ENCODE measurements around the gene SLF2. TPM values are rescaled to one million over a fixed set of nuclear protein-coding genes. Genes with fewer than 3 reads are reported as not detected.
A peak's percentile ranks its signal among the peaks of the same experiment; 100 is the strongest.

SLF2 gene
- total and polyA plus RNA-seq, 8 donors, result 9.5 to 16.8 (median 11.8) TPM

DNA sequence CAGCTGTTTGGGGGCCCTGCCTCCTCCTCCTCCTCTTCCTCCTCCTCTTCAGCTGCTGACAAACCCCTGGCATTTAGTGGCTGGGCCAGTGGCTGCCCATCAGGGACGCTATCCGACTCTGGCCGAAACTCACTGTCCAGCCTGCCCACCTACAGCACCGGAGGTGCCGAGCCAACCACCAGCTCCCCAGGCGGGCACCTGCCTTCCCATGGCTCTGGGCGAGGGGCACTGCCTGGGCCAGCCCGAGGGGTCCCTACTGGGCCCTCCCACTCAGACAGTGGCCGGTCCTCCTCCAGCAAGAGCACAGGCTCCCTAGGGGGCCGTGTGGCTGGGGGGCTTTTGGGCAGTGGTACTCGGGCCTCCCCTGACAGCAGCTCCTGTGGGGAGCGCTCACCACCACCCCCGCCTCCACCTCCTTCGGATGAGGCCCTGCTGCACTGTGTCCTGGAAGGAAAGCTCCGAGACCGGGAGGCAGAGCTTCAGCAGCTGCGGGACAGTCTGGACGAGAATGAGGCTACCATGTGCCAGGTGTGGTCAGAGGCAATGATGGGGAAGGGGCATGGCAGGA is 91.0 kb downstream of the SLF2 start:
- peaks cover 0 to 13% (median 9%) of the 10 kb centered on the region in 3 donors for H3K36me3 ChIP-seq
- intact Hi-C loops (cut with DNase I), result no loop called here
- TF ChIP-seq CTCF (IDR thresholded peaks at IDR 0.05), result no peak
- no peak overlapping the region for H3K27ac ChIP-seq
- no peak for FAIRE-seq
- no peaks in the 10 kb centered on the region for H3K9me3 ChIP-seq
- no peak for ATAC-seq
- 93 to 94% methylated on average over 16 to 18 of the region's 18 CpGs for WGBS, 2 donors
- peaks cover 0 to 11% (median under 1%) of the 10 kb centered on the region in 3 donors for H3K4me1 ChIP-seq
- no peak overlapping the region for H3K4me3 ChIP-seq
- no peaks in the 10 kb centered on the region for H3K27me3 ChIP-seq
- DNase-seq, result no peak

- Histone ChIP-seq H3K27me3 (no peaks in the 10 kb centered on the region), H3K27ac (no peak overlapping the region), H3K4me1 (peaks cover 0 to 9% (median 0%) of the 10 kb centered on the region in 3 donors), H3K9me3 (no peaks in the 10 kb centered on the region), H3K4me3 (no peak overlapping the region), H3K36me3 (peaks cover 0 to 13% (median 9%) of the 10 kb centered on the region in 3 donors)
- FAIRE-seq (no peak), ATAC-seq (no peak), DNase-seq (peak in 1 of 6 donors; percentile 45)
- intact Hi-C loops (cut with DNase I), result no loop called here
- 92 to 94% methylated on average over 23 of the region's 23 CpGs for WGBS, 2 donors
- no peak for TF ChIP-seq CTCF (IDR thresholded peaks at IDR 0.05)
Observed at GRCh38 chr10:101005361-101005760, 92.6 kb downstream of the SLF2 start.

GRCh38 chr10:101005869-101006567 is 93.3 kb downstream of the SLF2 start:
- H3K4me3 ChIP-seq, result no peak overlapping the region
- WGBS, 2 donors, result 93 to 97% methylated on average over 4 of the region's 4 CpGs
- H3K27ac ChIP-seq, result no peak overlapping the region
- ATAC-seq, result no peak
- TF ChIP-seq CTCF (IDR thresholded peaks at IDR 0.05), result no peak
- no peaks in the 10 kb centered on the region for H3K27me3 ChIP-seq
- intact Hi-C loops (cut with DNase I), result no loop called here
- FAIRE-seq, result no peak
- H3K36me3 ChIP-seq, result peaks cover 0 to 13% (median 9%) of the 10 kb centered on the region in 3 donors
- no peaks in the 10 kb centered on the region for H3K9me3 ChIP-seq
- peak in 1 of 6 donors; percentile 31 for DNase-seq
- H3K4me1 ChIP-seq, result peaks cover 0 to 7% (median 0%) of the 10 kb centered on the region in 3 donors

DNA sequence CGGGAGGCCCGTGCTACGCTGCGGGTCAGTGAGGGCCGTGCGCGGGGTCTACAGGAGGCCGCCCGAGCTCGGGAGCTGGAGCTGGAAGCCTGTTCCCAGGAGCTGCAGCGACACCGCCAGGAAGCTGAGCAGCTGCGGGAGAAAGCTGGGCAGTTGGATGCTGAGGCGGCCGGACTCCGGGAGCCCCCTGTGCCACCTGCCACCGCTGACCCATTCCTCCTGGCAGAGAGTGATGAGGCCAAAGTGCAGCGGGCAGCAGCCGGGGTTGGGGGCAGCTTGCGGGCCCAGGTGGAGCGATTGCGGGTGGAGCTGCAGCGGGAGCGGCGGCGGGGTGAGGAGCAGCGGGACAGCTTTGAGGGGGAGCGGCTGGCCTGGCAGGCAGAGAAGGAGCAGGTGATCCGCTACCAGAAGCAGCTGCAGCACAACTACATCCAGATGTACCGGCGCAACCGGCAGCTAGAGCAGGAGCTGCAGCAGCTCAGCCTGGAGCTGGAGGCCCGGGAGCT is 93.9 kb downstream of the SLF2 start:
- 90% methylated on average over 32 to 33 of the region's 33 CpGs for WGBS, 2 donors
- intact Hi-C loops (cut with DNase I), result no loop called here
- no peaks in the 10 kb centered on the region for H3K9me3 ChIP-seq
- no peak overlapping the region for H3K27ac ChIP-seq
- H3K4me1 ChIP-seq, result peaks cover 0 to 2% (median 0%) of the 10 kb centered on the region in 3 donors
- no peak overlapping the region for H3K4me3 ChIP-seq
- peak in 1 of 6 donors; percentile 77 for DNase-seq
- FAIRE-seq, result no peak
- peaks cover 0 to 13% (median 9%) of the 10 kb centered on the region in 3 donors for H3K36me3 ChIP-seq
- no peak for ATAC-seq
- H3K27me3 ChIP-seq, result no peaks in the 10 kb centered on the region
- no peak for TF ChIP-seq CTCF (IDR thresholded peaks at IDR 0.05)

Measured in pancreas (tissue), 10 donors.